Lung (tissue), 12 donors: Measurements from ENCODE around the gene IRAK1. TPM values are rescaled to one million over a fixed set of nuclear protein-coding genes. Genes with fewer than 3 reads are reported as not detected.

ENCODE experiments used
- ATAC-seq: fragments of 200-7000 bp; cut with Tn5 transposase; one replicate; pipeline ENCODE4 v1.9.1; 2020; ENCODE audit warnings: moderate number of reproducible peaks; ENCODE audit not compliant: insufficient read depth, low FRiP score
- DNase-seq, 3 donors: peaks; one replicate each; pipeline ENCODE4 v3.0.0-alpha.2; 2013 to 2017
- H3K27ac ChIP-seq, 2 donors: one replicate each; pipeline ENCODE4 v1.5.1; 2013; ENCODE audit warnings: mild to moderate bottlenecking in 2 of 2, moderate library complexity in 2 of 2, control low read depth in 1 of 2, inconsistent platforms in 1 of 2, low read depth in 1 of 2, low read length in 1 of 2
- H3K27me3 ChIP-seq, 3 donors: one replicate each; pipeline ENCODE4 v1.5.1; 2013; ENCODE audit warnings: low read length in 2 of 3; ENCODE audit not compliant: control insufficient read depth in 3 of 3, insufficient read depth in 3 of 3
- H3K36me3 ChIP-seq, 4 donors: one replicate each; pipeline ENCODE4 v1.5.1; 2013; ENCODE audit warnings: low read length in 4 of 4, mild to moderate bottlenecking in 1 of 4, moderate library complexity in 1 of 4; ENCODE audit not compliant: control insufficient read depth in 4 of 4, insufficient read depth in 4 of 4
- H3K4me1 ChIP-seq, 5 donors: one replicate each; pipeline ENCODE4 v1.5.1; 2013; ENCODE audit warnings: low read length in 5 of 5, mild to moderate bottlenecking in 2 of 5, moderate library complexity in 1 of 5; ENCODE audit not compliant: control insufficient read depth in 5 of 5, insufficient read depth in 5 of 5
- H3K4me3 ChIP-seq: one replicate; pipeline ENCODE4 v1.5.1; 2013; ENCODE audit warnings: mild to moderate bottlenecking, control low read depth, moderate library complexity
- H3K9ac ChIP-seq, 2 donors: one replicate each; pipeline ENCODE4 v1.5.1; 2013; ENCODE audit warnings: low read length in 2 of 2, control low read depth in 1 of 2; ENCODE audit not compliant: insufficient read depth in 1 of 2
- H3K9me3 ChIP-seq, 4 donors: one replicate each; pipeline ENCODE4 v1.5.1; 2013; ENCODE audit warnings: low read length in 3 of 4, mild to moderate bottlenecking in 1 of 4, moderate library complexity in 1 of 4; ENCODE audit not compliant: control insufficient read depth in 4 of 4, insufficient read depth in 3 of 4
- CTCF ChIP-seq: IDR thresholded peaks from 2 replicates; pipeline ENCODE4 v1.5.1; 2012; ENCODE audit warnings: mild to moderate bottlenecking; ENCODE audit errors: control extremely low read depth, extremely low read depth
- WGBS, 2 donors: extraction: QIAGEN DNeasy Blood & Tissue Kit; methylation state at CpG; one replicate each; pipeline ENCODE4 v1.1.7; 2013; 5-methylcytosine and 5-hydroxymethylcytosine counted together
- polyA plus RNA-seq, 2 donors: library from polyadenylated mRNA; stranded (reverse); fragments of 200-250 nt; gene quantifications; one replicate each; pipeline ENCODE4 v1.2.1, GENCODE V29; 2013
- total RNA-seq, 2 donors: library from RNA; depleted of rRNA in 1 of 2; stranded (reverse); fragments of >200 nt in 1 of 2; gene quantifications; one replicate each; pipeline ENCODE4 v1.2.1, GENCODE V29; 2014 to 2021
- donor health status: control.
- donor health status: control.
- donor health status: Bipolar disorder and iron deficiency.
- donor health status: healthy.
- donor health status: DM: yes; HTN: yes; CAD: no.

IRAK1 gene
- total and polyA plus RNA-seq, 4 donors, result 24.6 to 153 (median 97.7) TPM

- Histone ChIP-seq H3K9ac (no peak overlapping the region), H3K27me3 (peaks cover 0 to 12% (median 0%) of the 10 kb centered on the region in 3 donors), H3K4me1 (no peaks in the 10 kb centered on the region), H3K36me3 (no peaks in the 10 kb centered on the region), H3K27ac (no peak overlapping the region), H3K4me3 (no peak overlapping the region), H3K9me3 (no peaks in the 10 kb centered on the region)
- no peak for TF ChIP-seq CTCF
- DNase-seq, result no peak
- ATAC-seq, result no peak
- WGBS, 2 donors, result 82 to 93% methylated on average over 9 to 10 of the region's 10 CpGs
These were observed 25.7 kb downstream of the IRAK1 start for GRCh38 chrX:153993978-153994377.

- WGBS, 2 donors, result 87 to 92% methylated on average over 12 of the region's 12 CpGs
- Histone ChIP-seq H3K27me3 (peaks cover 0 to 9% (median 0%) of the 10 kb centered on the region in 3 donors), H3K4me3 (no peak overlapping the region), H3K27ac (no peak overlapping the region), H3K9ac (no peak overlapping the region), H3K36me3 (no peaks in the 10 kb centered on the region), H3K9me3 (no peaks in the 10 kb centered on the region), H3K4me1 (no peaks in the 10 kb centered on the region)
- no peak for TF ChIP-seq CTCF
- no peak for DNase-seq
- ATAC-seq, result no peak
These were observed 26.6 kb downstream of the IRAK1 start for GRCh38 chrX:153993079-153993478.

- no peaks in the 10 kb centered on the region for H3K9me3 ChIP-seq
- no peak for TF ChIP-seq CTCF
- no peak overlapping the region for H3K9ac ChIP-seq
- H3K36me3 ChIP-seq, result no peaks in the 10 kb centered on the region
- 52 to 82% methylated on average over 8 of the region's 8 CpGs for WGBS, 2 donors
- DNase-seq (no peak), ATAC-seq (no peak)
- no peaks in the 10 kb centered on the region for H3K4me1 ChIP-seq
- H3K4me3 ChIP-seq, result no peak overlapping the region
- peaks cover 0 to 7% (median 0%) of the 10 kb centered on the region in 3 donors for H3K27me3 ChIP-seq
- no peak overlapping the region for H3K27ac ChIP-seq
These were observed 27.5 kb downstream of the IRAK1 start for GRCh38 chrX:153992180-153992579.

GRCh38 chrX:153991013-153991580, 28.6 kb downstream of the IRAK1 start:
- Histone ChIP-seq H3K4me3 (no peak overlapping the region), H3K4me1 (no peaks in the 10 kb centered on the region), H3K9me3 (peaks cover 0 to 2% (median 0%) of the 10 kb centered on the region in 4 donors), H3K36me3 (no peaks in the 10 kb centered on the region), H3K27me3 (peaks cover 0 to 4% (median 0%) of the 10 kb centered on the region in 3 donors), H3K9ac (no peak overlapping the region), H3K27ac (no peak overlapping the region)
- no peak for TF ChIP-seq CTCF
- ATAC-seq, result no peak
- 95 to 98% methylated on average over 3 of the region's 3 CpGs for whole genome bisulfite sequencing, 2 donors
- DNase-seq, result no peak
